Keratinocyte (primary cell): ENCODE results near the gene PHRF1. TPM values are rescaled to one million over a fixed set of nuclear protein-coding genes. Genes with fewer than 3 reads are reported as not detected.

Experiments used
- DNase-seq: peaks from one replicate; pipeline ENCODE4 v3.0.0-alpha.2; 2011; ENCODE audit warnings: low read depth, missing footprints, low spot score
- FAIRE-seq: peaks from 2 replicates; lab custom pipeline; 2011; peaks lifted over from hg19 to GRCh38; lab: Jason Lieb, UNC
- H2AFZ ChIP-seq: 2 replicates; pipeline ENCODE4 v1.6.0; 2012; ENCODE audit warnings: low read length, control low read depth, inconsistent platforms; ENCODE audit not compliant: control insufficient read depth
- H3K27ac ChIP-seq: 2 replicates; pipeline ENCODE4 v1.5.1; 2011; ENCODE audit warnings: low read length; ENCODE audit not compliant: control insufficient read depth, insufficient read depth
- H3K27me3 ChIP-seq: 3 replicates; pipeline ENCODE4 v1.6.0; 2011; ENCODE audit warnings: low read length; ENCODE audit not compliant: control insufficient read depth, insufficient read depth; ENCODE audit errors: extremely low read depth
- H3K36me3 ChIP-seq, 2 experiments: 2 replicates in 1 of 2; 3 replicates in 1 of 2; pipeline ENCODE4 v1.5.1; 2011; ENCODE audit warnings: low read length in 2 of 2, mild to moderate bottlenecking in 1 of 2; ENCODE audit not compliant: control insufficient read depth in 2 of 2, insufficient read depth in 2 of 2; ENCODE audit errors: extremely low read depth in 1 of 2
- H3K4me1 ChIP-seq: 3 replicates; pipeline ENCODE4 v1.5.1; 2011; ENCODE audit warnings: low read length; ENCODE audit not compliant: control insufficient read depth, insufficient read depth; ENCODE audit errors: extremely low read depth
- H3K4me2 ChIP-seq: 3 replicates; pipeline ENCODE4 v1.6.0; 2011; ENCODE audit warnings: low read depth, low read length; ENCODE audit not compliant: control insufficient read depth, insufficient read depth; ENCODE audit errors: extremely low read depth
- H3K4me3 ChIP-seq, 3 experiments: fragments of 200-600 bp in 1 of 3; sonication (generic) in 1 of 3; 2 replicates in 2 of 3; 3 replicates in 1 of 3; pipeline ENCODE4 v1.5.1; 2011 to 2016; ENCODE audit warnings: low read length in 3 of 3, mild to moderate bottlenecking in 3 of 3, control low read depth in 2 of 3, inconsistent platforms in 1 of 3, low read depth in 1 of 3, mixed read lengths in 1 of 3, mixed run types in 1 of 3, moderate library complexity in 1 of 3; ENCODE audit not compliant: control insufficient read depth in 2 of 3, insufficient read depth in 2 of 3; ENCODE audit errors: extremely low read depth in 1 of 3
- H3K79me2 ChIP-seq: 2 replicates; pipeline ENCODE4 v1.6.0; 2012; ENCODE audit warnings: low read length; ENCODE audit not compliant: control insufficient read depth, insufficient read depth
- H3K9ac ChIP-seq: 3 replicates; pipeline ENCODE4 v1.6.0; 2011; ENCODE audit warnings: low read length; ENCODE audit not compliant: control insufficient read depth, insufficient read depth; ENCODE audit errors: extremely low read depth
- H3K9me1 ChIP-seq: 3 replicates; pipeline ENCODE4 v1.6.0; 2011; ENCODE audit warnings: low read length; ENCODE audit not compliant: control insufficient read depth, insufficient read depth; ENCODE audit errors: extremely low read depth
- H3K9me3 ChIP-seq: 2 replicates; pipeline ENCODE4 v1.5.1; 2012; ENCODE audit warnings: low read depth, low read length; ENCODE audit not compliant: control insufficient read depth
- H4K20me1 ChIP-seq: 3 replicates; pipeline ENCODE4 v1.6.0; 2011; ENCODE audit warnings: low read length; ENCODE audit not compliant: control insufficient read depth, insufficient read depth; ENCODE audit errors: extremely low read depth
- CTCF ChIP-seq, 3 experiments: IDR thresholded peaks in 1 of 3; conservative IDR thresholded peaks in 1 of 3; optimal IDR thresholded peaks in 1 of 3; 2 replicates in 2 of 3; 3 replicates in 1 of 3; pipeline versions ENCODE3 to v1.5.1; 2011; ENCODE audit warnings: low read length in 3 of 3, mild to moderate bottlenecking in 3 of 3, moderate library complexity in 2 of 3, control low read depth in 1 of 3, inconsistent platforms in 1 of 3; ENCODE audit not compliant: insufficient read depth in 2 of 3; ENCODE audit errors: extremely low read depth in 1 of 3
- EZH2 ChIP-seq: IDR thresholded peaks from one replicate; pipeline ENCODE4 v1.6.1; 2012; ENCODE audit warnings: inconsistent platforms, mild to moderate bottlenecking, low read length, moderate library complexity
- dilution Hi-C: fragments of 300-500 bp; cut with MboI; formaldehyde crosslinking; loops from one replicate; pipeline ENCODE4 v1.7.0; 2020; ENCODE audit warnings: low sequenced_read_pairs; ENCODE audit not compliant: extremely low pct_ligation_motif_present
- polyA plus RNA-seq, 5 experiments: library from polyadenylated mRNA; depleted of rRNA in 3 of 5; stranded (reverse) in 3 of 5; stranded (forward) in 1 of 5; unstranded in 1 of 5; fragments of >200 nt; gene quantifications; 1 replicate in 1 of 5; 2 replicates in 3 of 5; 3 replicates in 1 of 5; pipeline versions ENCODE4 v1.2.1 to v1.2.3, GENCODE V29; 2011 to 2012; ENCODE audit warnings: missing spikeins in 2 of 5, low read depth in 1 of 5, low replicate concordance in 1 of 5

The PHRF1 gene
- polyA plus RNA-seq, 1 donor (not counting 4 experiments of a cell fraction or from before 2014, with no cell fraction given): 10.7 TPM

- dilution Hi-C loops: no loop called here
Measured at GRCh38 chr11:611001-611996, 35.0 kb downstream of the PHRF1 start.

GRCh38 chr11:612201-612960 is 36.1 kb downstream of the PHRF1 start:
- Histone ChIP-seq H3K9ac (no peak overlapping the region), H3K36me3 (peaks cover 38 to 41% of the 10 kb centered on the region in 2 experiments), H3K4me2 (no peak overlapping the region), H3K4me3 (no peak overlapping the region), H4K20me1 (peaks cover 15% of the 10 kb centered on the region), H3K9me3 (no peaks in the 10 kb centered on the region), H3K27ac (no peak overlapping the region), H2AFZ (no peak overlapping the region), H3K4me1 (peaks cover 25% of the 10 kb centered on the region), H3K9me1 (no peaks in the 10 kb centered on the region), H3K79me2 (peaks cover 2% of the 10 kb centered on the region), H3K27me3 (no peaks in the 10 kb centered on the region)
- dilution Hi-C loops: no loop called here
- TF ChIP-seq EZH2 (no peak), CTCF (optimal IDR thresholded peaks at IDR 0.05 in 1 of 3, IDR thresholded peaks at IDR 0.05 in 1 of 3, conservative IDR thresholded peaks at IDR 0.05 in 1 of 3; ENCODE audit: extremely low read depth in 1 of 3, insufficient read depth in 2 of 3, low read length in 3 of 3) (peak; percentile 13 to 52 (median 29))
- DNase-seq: no peak
- FAIRE-seq: no peak

More at GRCh38 chr11:611001-611996, 35.0 kb downstream of the PHRF1 start:
- no peak overlapping the region for H3K27ac ChIP-seq
- no peak overlapping the region for H2AFZ ChIP-seq
- H4K20me1 ChIP-seq: peaks cover 15% of the 10 kb centered on the region
- no peak for TF ChIP-seq CTCF (optimal IDR thresholded peaks at IDR 0.05 in 1 of 3, IDR thresholded peaks at IDR 0.05 in 1 of 3, conservative IDR thresholded peaks at IDR 0.05 in 1 of 3; ENCODE audit: extremely low read depth in 1 of 3, insufficient read depth in 2 of 3, low read length in 3 of 3)
- no peak for TF ChIP-seq EZH2
- peaks cover 2% of the 10 kb centered on the region for H3K79me2 ChIP-seq
- peaks cover 29% of the 10 kb centered on the region for H3K4me1 ChIP-seq
- H3K4me3 ChIP-seq: no peak overlapping the region
- DNase-seq: no peak
- H3K27me3 ChIP-seq: no peaks in the 10 kb centered on the region
- no peaks in the 10 kb centered on the region for H3K9me1 ChIP-seq
- no peak overlapping the region for H3K9ac ChIP-seq
- peaks cover 46 to 52% of the 10 kb centered on the region in 2 experiments for H3K36me3 ChIP-seq
- H3K9me3 ChIP-seq: no peaks in the 10 kb centered on the region
- no peak for FAIRE-seq
- no peak overlapping the region for H3K4me2 ChIP-seq
